ENCODE data around the gene OXCT1. TPM values are rescaled to one million over a fixed set of nuclear protein-coding genes. Genes with fewer than 3 reads are reported as not detected.

OXCT1 gene
- total and polyA plus RNA-seq, 9 of the 15 experiments (the other 6 are each of a cell fraction or from before 2014, with no cell fraction given), result 24.7 to 61.2 (median 41.9) TPM

GRCh38 chr5:41832430-41832829, 37.8 kb downstream of the OXCT1 start:
- Histone ChIP-seq H3K79me2 (ENCODE audit: control insufficient read depth, insufficient read depth, low read length) (no peaks in the 10 kb centered on the region), H3K36me3 (ENCODE audit: control insufficient read depth, insufficient read depth, low read length) (peaks cover 37% of the 10 kb centered on the region), H3K4me3 (no peak overlapping the region), H3K9me3 (replicated peaks; ENCODE audit: control insufficient read depth, insufficient read depth, low read depth, low read length) (no peaks in the 10 kb centered on the region), H3K4me1 (replicated peaks in 1 of 2; ENCODE audit: control insufficient read depth in 2 of 2, insufficient read depth in 2 of 2, low read length in 2 of 2) (no peaks in the 10 kb centered on the region), H4K20me1 (replicated peaks; ENCODE audit: control insufficient read depth, insufficient read depth, low read length) (no peaks in the 10 kb centered on the region), H3K27ac (ENCODE audit: extremely low read depth, low read depth, low read length) (no peak overlapping the region), H3K4me2 (ENCODE audit: insufficient read depth, low read length) (no peak overlapping the region), H3K9me1 (ENCODE audit: control insufficient read depth, insufficient read depth, low read length) (no peaks in the 10 kb centered on the region), H3K9ac (ENCODE audit: insufficient read depth in 1 of 2, low read depth in 2 of 2, low read length in 2 of 2) (no peak overlapping the region), H3K27me3 (ENCODE audit: control insufficient read depth in 2 of 2, insufficient read depth in 2 of 2, low read length in 2 of 2) (no peaks in the 10 kb centered on the region), H2AFZ (ENCODE audit: low read depth, low read length) (no peak overlapping the region)
- intact Hi-C loops (cut with micrococcal nuclease), result no loop called here
- WGBS (ENCODE audit: insufficient coverage, low coverage, missing lambda C conversion rate), result 45% methylated on average over 3 of the region's 3 CpGs
- ATAC-seq (no peak), FAIRE-seq (no peak), DNase-seq (ENCODE audit: extremely low read depth in 1 of 4, low spot score in 3 of 4) (no peak)
- POLR2A ChIA-PET, result no interaction called here
- in situ Hi-C loops (cut with MboI), result no loop called here
- BruUV-seq (replicated peaks), result no TSS peak
- CTCF ChIA-PET (ENCODE audit: low intra/inter-chr PET ratio), result no interaction called here
- TF ChIP-seq GTF3C2 (IDR thresholded peaks at IDR 0.05; ENCODE audit: borderline replicate concordance, extremely low read depth, insufficient read length) (no peak), CTCF (IDR thresholded peaks at IDR 0.05 in 2 of 3, conservative IDR thresholded peaks at IDR 0.05 in 1 of 3; ENCODE audit: insufficient read depth in 2 of 3, low read depth in 1 of 3, low read length in 3 of 3) (no peak), GABPB1 (CRISPR knock-in tag; IDR thresholded peaks at IDR 0.05) (no peak), LARP7 (IDR thresholded peaks at IDR 0.05) (no peak), ZNF3 (CRISPR knock-in tag; IDR thresholded peaks at IDR 0.05) (no peak), KDM5B (IDR thresholded peaks at IDR 0.05; ENCODE audit: insufficient replicate concordance, low read depth, low read length) (no peak), RB1 (IDR thresholded peaks at IDR 0.05; ENCODE audit: low read depth) (no peak), SMARCE1 (IDR thresholded peaks at IDR 0.05) (no peak), TFAP4 (CRISPR knock-in tag; IDR thresholded peaks at IDR 0.05; ENCODE audit: borderline replicate concordance) (no peak), SREBF1 (IDR thresholded peaks at IDR 0.05; ENCODE audit: borderline replicate concordance, low read depth, low read length) (no peak), ETS1 (conservative IDR thresholded peaks at IDR 0.05; ENCODE audit: control insufficient read depth, low read depth, low read length) (no peak), CEBPB (tag; IDR thresholded peaks at IDR 0.05) (no peak), NFXL1 (CRISPR knock-in tag; IDR thresholded peaks at IDR 0.05) (no peak), CBX1 (IDR thresholded peaks at IDR 0.05; ENCODE audit: low read depth) (no peak)

All from K562 (cell line).